NB4 (cell line): ENCODE results near the gene SLC4A3.

Experiments
- DNase-seq: peaks from one replicate; pipeline ENCODE4 v3.0.0; 2010; ENCODE audit warnings: low read depth
- H3K4me3 ChIP-seq: one replicate; pipeline ENCODE4 v1.5.1; 2011; ENCODE audit warnings: mild to moderate bottlenecking, low read depth, low read length, moderate library complexity
- CTCF ChIP-seq: IDR thresholded peaks from one replicate; pipeline ENCODE4 v1.5.1; 2012; ENCODE audit warnings: low read depth, low read length
- MAX ChIP-seq: IDR thresholded peaks from 2 replicates; pipeline ENCODE4 v1.6.1; 2011; ENCODE audit warnings: low read depth, low read length
- MYC ChIP-seq: IDR thresholded peaks from 2 replicates; pipeline ENCODE4 v1.6.1; 2011; ENCODE audit warnings: low read depth, low read length
- POLR2A ChIP-seq: IDR thresholded peaks from 2 replicates; pipeline ENCODE4 v1.6.1; 2011; ENCODE audit warnings: mild to moderate bottlenecking; ENCODE audit not compliant: insufficient read length; ENCODE audit errors: extremely low read depth

The SLC4A3 gene

GRCh38 chr2:219656526-219656925 lies 29.1 kb downstream of the SLC4A3 start:
- DNase-seq, result no peak
- no peak overlapping the region for H3K4me3 ChIP-seq
- TF ChIP-seq CTCF (no peak), MAX (no peak), POLR2A (no peak), MYC (no peak)

- no peak overlapping the region for H3K4me3 ChIP-seq
- no peak for TF ChIP-seq CTCF
- DNase-seq, result no peak
These were observed 30.9 kb downstream of the SLC4A3 start for GRCh38 chr2:219658196-219658846.

- no peak for DNase-seq
- H3K4me3 ChIP-seq, result no peak overlapping the region
- TF ChIP-seq MAX (no peak), MYC (no peak), POLR2A (no peak), CTCF (no peak)
These were observed 31.4 kb downstream of the SLC4A3 start for GRCh38 chr2:219658874-219659273.

GRCh38 chr2:219661197-219661954 lies 33.9 kb downstream of the SLC4A3 start:
- no peak for TF ChIP-seq MYC
- no peak for TF ChIP-seq POLR2A
- TF ChIP-seq CTCF, result no peak
- no peak for TF ChIP-seq MAX
- DNase-seq, result no peak
- H3K4me3 ChIP-seq, result no peak overlapping the region

- H3K4me3 ChIP-seq, result no peak overlapping the region
- no peak for TF ChIP-seq MYC
- TF ChIP-seq POLR2A, result no peak
- no peak for TF ChIP-seq MAX
- no peak for TF ChIP-seq CTCF
- no peak for DNase-seq
These were observed 34.5 kb downstream of the SLC4A3 start for GRCh38 chr2:219661955-219662395.

- TF ChIP-seq CTCF (no peak), MAX (no peak), MYC (no peak), POLR2A (no peak)
- no peak for DNase-seq
- no peak overlapping the region for H3K4me3 ChIP-seq
These were observed 35.1 kb downstream of the SLC4A3 start for GRCh38 chr2:219662566-219662965.
